GM23248 (cell line): ENCODE results near the gene NTN5.

Experiments used
- EZH2 ChIP-seq: fragments of 200-600 bp; sonication (generic); IDR thresholded peaks from 2 replicates; pipeline ENCODE4 v1.6.1; 2018; ENCODE audit warnings: antibody characterized with exemption, mild to moderate bottlenecking; ENCODE audit not compliant: insufficient read depth, poor library complexity, severe bottlenecking
- EZH2phosphoT487 ChIP-seq: fragments of 200-600 bp; sonication (generic); IDR thresholded peaks from 2 replicates; pipeline ENCODE4 v1.6.1; 2018; ENCODE audit warnings: antibody characterized with exemption, moderate library complexity, mild to moderate bottlenecking, low read depth; ENCODE audit not compliant: insufficient read depth

GRCh38 chr19:48663667-48664066 lies 9.2 kb downstream of the NTN5 start:
- no peak for TF ChIP-seq EZH2
- no peak for TF ChIP-seq EZH2phosphoT487
